Endothelial cell of umbilical vein (primary cell): ENCODE data around the gene RAD52. TPM values are rescaled to one million over a fixed set of nuclear protein-coding genes. Genes with fewer than 3 reads are reported as not detected.

Experiments
- BruUV-seq: library from RNA; stranded (reverse); fragments of 400-500 nt; replicated peaks from 2 replicates; lab custom pipeline; 2021; lab: Mats Ljungman, UMichigan
- CTCF ChIA-PET: fragments of 300-600, 350-600 bp; sonication (Branson Sonifier 250); formaldehyde crosslinking; loops from one replicate; lab custom pipeline; 2021; ENCODE audit warnings: antibody characterized with exemption, inconsistent platforms; lab: Charles Lee
- POLR2A ChIA-PET: fragments of 300-600, 350-600 bp; sonication (Branson Sonifier 250); formaldehyde crosslinking; loops from one replicate; lab custom pipeline; 2021; ENCODE audit warnings: antibody characterized with exemption, inconsistent platforms; lab: Charles Lee
- DNase-seq: peaks from one replicate; pipeline ENCODE4 v3.0.0-alpha.2; 2011; ENCODE audit warnings: low read depth, low spot score
- FAIRE-seq: peaks from 2 replicates; lab custom pipeline; 2011; peaks lifted over from hg19 to GRCh38; lab: Jason Lieb, UNC
- H2AFZ ChIP-seq: 2 replicates; pipeline ENCODE4 v1.6.0; 2012; ENCODE audit warnings: low read depth, low read length, control low read depth, inconsistent platforms
- H3K27ac ChIP-seq: 2 replicates; pipeline ENCODE4 v1.5.1; 2011; ENCODE audit warnings: low read depth, mild to moderate bottlenecking, control low read depth, low read length, moderate library complexity; ENCODE audit not compliant: insufficient read depth
- H3K27me3 ChIP-seq, 2 experiments: 2 replicates each; pipeline versions ENCODE4 v1.6.0 to v1.6.1; 2011; ENCODE audit warnings: low read length in 2 of 2, mixed read lengths in 1 of 2; ENCODE audit not compliant: control insufficient read depth in 2 of 2, insufficient read depth in 2 of 2
- H3K36me3 ChIP-seq, 2 experiments: 2 replicates in 1 of 2; 3 replicates in 1 of 2; pipeline ENCODE4 v1.5.1; 2011; ENCODE audit warnings: low read length in 2 of 2, mild to moderate bottlenecking in 1 of 2, moderate library complexity in 1 of 2; ENCODE audit not compliant: control insufficient read depth in 2 of 2, insufficient read depth in 2 of 2; ENCODE audit errors: extremely low read depth in 1 of 2
- H3K4me1 ChIP-seq: 3 replicates; pipeline ENCODE4 v1.5.1; 2011; ENCODE audit warnings: mild to moderate bottlenecking, low read length; ENCODE audit not compliant: control insufficient read depth, insufficient read depth; ENCODE audit errors: extremely low read depth
- H3K4me2 ChIP-seq: 2 replicates; pipeline ENCODE4 v1.6.1; 2011; ENCODE audit warnings: low read length, control low read depth, mixed read lengths; ENCODE audit not compliant: insufficient read depth
- H3K4me3 ChIP-seq, 3 experiments: fragments of 200-600 bp in 1 of 3; sonication (generic), shearing (Covaris generic) in 1 of 3; replicated peaks in 1 of 3; 2 replicates each; pipeline ENCODE4 v1.5.1; 2011 to 2016; ENCODE audit warnings: control low read depth in 3 of 3, low read length in 3 of 3, mild to moderate bottlenecking in 2 of 3, inconsistent platforms in 1 of 3, low read depth in 1 of 3, moderate library complexity in 1 of 3; ENCODE audit not compliant: insufficient read depth in 1 of 3
- H3K79me2 ChIP-seq: 2 replicates; pipeline ENCODE4 v1.6.0; 2012; ENCODE audit warnings: low read length, inconsistent platforms; ENCODE audit not compliant: control insufficient read depth, insufficient read depth
- H3K9ac ChIP-seq: replicated peaks from 2 replicates; pipeline ENCODE3; 2011; ENCODE audit warnings: low read length, control low read depth; ENCODE audit not compliant: insufficient read depth; ENCODE audit errors: extremely low read depth
- H3K9me1 ChIP-seq: replicated peaks from 3 replicates; pipeline ENCODE4 v1.6.0; 2011; ENCODE audit warnings: mild to moderate bottlenecking, low read length; ENCODE audit not compliant: control insufficient read depth, insufficient read depth; ENCODE audit errors: extremely low read depth
- H3K9me3 ChIP-seq: replicated peaks from 2 replicates; pipeline ENCODE4 v1.5.1; 2012; ENCODE audit warnings: low read length, inconsistent platforms; ENCODE audit not compliant: control insufficient read depth, insufficient read depth
- H4K20me1 ChIP-seq: replicated peaks from 2 replicates; pipeline ENCODE3; 2011; ENCODE audit warnings: mild to moderate bottlenecking, low read length; ENCODE audit not compliant: control insufficient read depth, insufficient read depth; ENCODE audit errors: extremely low read depth
- EZH2 ChIP-seq: IDR thresholded peaks from 2 replicates; pipeline ENCODE4 v1.6.1; 2012; ENCODE audit warnings: borderline replicate concordance, low read depth, mild to moderate bottlenecking, moderate library complexity, low read length, inconsistent platforms; ENCODE audit not compliant: severe bottlenecking
- FOS ChIP-seq: IDR thresholded peaks from 2 replicates; pipeline ENCODE4 v1.6.1; 2011; ENCODE audit warnings: mild to moderate bottlenecking, low read length, moderate library complexity, borderline replicate concordance; ENCODE audit not compliant: insufficient read depth
- GATA2 ChIP-seq: IDR thresholded peaks from 2 replicates; pipeline ENCODE4 v1.7.0; 2011; ENCODE audit warnings: low read depth, mild to moderate bottlenecking, moderate library complexity, mixed read lengths, low read length; ENCODE audit not compliant: insufficient read length, insufficient read depth
- JUN ChIP-seq: IDR thresholded peaks from 2 replicates; pipeline ENCODE4 v1.6.1; 2011; ENCODE audit warnings: borderline replicate concordance, low read depth; ENCODE audit not compliant: insufficient read length, insufficient read depth
- MYC ChIP-seq: IDR thresholded peaks from one replicate; pipeline ENCODE4 v1.6.1; 2011; ENCODE audit warnings: mild to moderate bottlenecking, low read depth, low read length
- POLR2A ChIP-seq: IDR thresholded peaks from 2 replicates; pipeline ENCODE4 v1.6.1; 2012; ENCODE audit warnings: low read depth, mild to moderate bottlenecking, control low read depth, low read length
- POLR2AphosphoS5 ChIP-seq: IDR thresholded peaks from 2 replicates; pipeline ENCODE4 v1.6.1; 2012; ENCODE audit warnings: low read depth, mild to moderate bottlenecking, control low read depth, low read length, moderate library complexity; ENCODE audit not compliant: insufficient read depth
- dilution Hi-C: fragments of 300-500 bp; cut with MboI; formaldehyde crosslinking; loops from one replicate; pipeline ENCODE4 v1.15.0; 2019; ENCODE audit warnings: low sequenced_read_pairs; ENCODE audit not compliant: extremely low pct_ligation_motif_present
- intact Hi-C: fragments of 100-400 bp; cut with micrococcal nuclease; formaldehyde crosslinking; loops from one replicate; pipeline ENCODE4 v1.10.0; 2022
- polyA plus RNA-seq, 4 experiments: library from polyadenylated mRNA; depleted of rRNA in 3 of 4; stranded (reverse) in 3 of 4; unstranded in 1 of 4; fragments of >200 nt; gene quantifications; 2 replicates each; pipeline versions ENCODE4 v1.2.1 to v1.2.3, GENCODE V29; 2011 to 2012; ENCODE audit warnings: missing spikeins in 1 of 4
- total RNA-seq: library from RNA; stranded (reverse); gene quantifications from 2 replicates; pipeline ENCODE4 v1.2.3, GENCODE V29; 2021
- TF ChIP-seq, protein P1 (sequence below): IDR thresholded peaks from 2 replicates; pipeline ENCODE4 v1.6.1; 2011; ENCODE audit not compliant: insufficient read depth, insufficient read length
- TF ChIP-seq, protein P2 (sequence below), 2 donors: IDR thresholded peaks; 1 replicate in 1 of 2; 2 replicates in 1 of 2; pipeline ENCODE4 v1.5.1; 2011; ENCODE audit warnings: low read length in 2 of 2, mild to moderate bottlenecking in 2 of 2, moderate library complexity in 2 of 2, control low read depth in 1 of 2, inconsistent platforms in 1 of 2, low read depth in 1 of 2; ENCODE audit not compliant: insufficient read depth in 1 of 2; ENCODE audit errors: extremely low read depth in 1 of 2

Gene RAD52
- total and polyA plus RNA-seq, 2 donors (not counting 3 experiments of a cell fraction or from before 2014, with no cell fraction given): 9.4 to 16.1 TPM

GRCh38 chr12:991350-992333 is 42.1 kb upstream of the RAD52 start:
- no peaks in the 10 kb centered on the region for H3K27me3 ChIP-seq
- H3K9me1 ChIP-seq: no peaks in the 10 kb centered on the region
- FAIRE-seq (no peak), DNase-seq (peak; percentile 24)
- intact Hi-C loops (loop anchor here (5.0 kb wide), 2 partner anchors 101 to 349 kb away; no protein-coding TSS in a partner anchor), dilution Hi-C loops (no loop called here)
- CTCF ChIA-PET: interaction anchor here (0.7 to 6.6 kb wide), 7 partner anchors 10 to 126 kb away, joined by 3 to 66 read pairs (median 5); partner anchors contain the start of gene RAD52
- H3K4me3 ChIP-seq: peak overlapping the region; percentile 80 to 94 (median 80)
- no peaks in the 10 kb centered on the region for H4K20me1 ChIP-seq
- no peaks in the 10 kb centered on the region for H3K9me3 ChIP-seq
- H3K4me1 ChIP-seq: peaks cover 25% of the 10 kb centered on the region
- H3K27ac ChIP-seq: peak overlapping the region; percentile 52
- no peak for TF ChIP-seq JUN
- no peak for TF ChIP-seq GATA2
- no peak for TF ChIP-seq POLR2A
- no peak for TF ChIP-seq MYC
- no peak for TF ChIP-seq POLR2AphosphoS5
- TF ChIP-seq, protein P1, sequence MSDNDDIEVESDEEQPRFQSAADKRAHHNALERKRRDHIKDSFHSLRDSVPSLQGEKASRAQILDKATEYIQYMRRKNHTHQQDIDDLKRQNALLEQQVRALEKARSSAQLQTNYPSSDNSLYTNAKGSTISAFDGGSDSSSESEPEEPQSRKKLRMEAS: no peak
- TF ChIP-seq, protein P2, sequence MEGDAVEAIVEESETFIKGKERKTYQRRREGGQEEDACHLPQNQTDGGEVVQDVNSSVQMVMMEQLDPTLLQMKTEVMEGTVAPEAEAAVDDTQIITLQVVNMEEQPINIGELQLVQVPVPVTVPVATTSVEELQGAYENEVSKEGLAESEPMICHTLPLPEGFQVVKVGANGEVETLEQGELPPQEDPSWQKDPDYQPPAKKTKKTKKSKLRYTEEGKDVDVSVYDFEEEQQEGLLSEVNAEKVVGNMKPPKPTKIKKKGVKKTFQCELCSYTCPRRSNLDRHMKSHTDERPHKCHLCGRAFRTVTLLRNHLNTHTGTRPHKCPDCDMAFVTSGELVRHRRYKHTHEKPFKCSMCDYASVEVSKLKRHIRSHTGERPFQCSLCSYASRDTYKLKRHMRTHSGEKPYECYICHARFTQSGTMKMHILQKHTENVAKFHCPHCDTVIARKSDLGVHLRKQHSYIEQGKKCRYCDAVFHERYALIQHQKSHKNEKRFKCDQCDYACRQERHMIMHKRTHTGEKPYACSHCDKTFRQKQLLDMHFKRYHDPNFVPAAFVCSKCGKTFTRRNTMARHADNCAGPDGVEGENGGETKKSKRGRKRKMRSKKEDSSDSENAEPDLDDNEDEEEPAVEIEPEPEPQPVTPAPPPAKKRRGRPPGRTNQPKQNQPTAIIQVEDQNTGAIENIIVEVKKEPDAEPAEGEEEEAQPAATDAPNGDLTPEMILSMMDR (IDR thresholded peaks at IDR 0.05; ENCODE audit: extremely low read depth in 1 of 2, insufficient read depth in 1 of 2, low read depth in 1 of 2, low read length in 2 of 2): no peak
- no peak for TF ChIP-seq FOS
- TF ChIP-seq EZH2: no peak
- peaks cover 28% of the 10 kb centered on the region for H3K79me2 ChIP-seq
- TSS peak; percentile 38 for BruUV-seq
- no peaks in the 10 kb centered on the region for H3K36me3 ChIP-seq
- peak overlapping the region; percentile 65 for H3K4me2 ChIP-seq
- peak overlapping the region; percentile 69 for H2AFZ ChIP-seq
- POLR2A ChIA-PET: interaction anchor here (2.3 kb wide), 1 partner anchor 102 kb away, joined by 5 read pairs; no protein-coding TSS in a partner anchor
- H3K9ac ChIP-seq: peak overlapping the region; percentile 74
